ENCODE results near the gene SUGCT.

The SUGCT gene

GRCh38 chr7:40879941-40880543, 745.2 kb downstream of the SUGCT start:
- Histone ChIP-seq H3K9me3 (ENCODE audit: control insufficient read depth, insufficient read depth, low read depth, low read length) (no peaks in the 10 kb centered on the region), H3K4me3 (ENCODE audit: low read depth, low read length) (no peak overlapping the region), H3K36me3 (ENCODE audit: control insufficient read depth in 2 of 2, insufficient read depth in 1 of 2, low read length in 2 of 2) (no peaks in the 10 kb centered on the region), H3K4me1 (ENCODE audit: control insufficient read depth, insufficient read depth, low read length) (no peaks in the 10 kb centered on the region), H3K27ac (ENCODE audit: extremely low read depth, low read depth, low read length) (no peak overlapping the region)
- no peak for TF ChIP-seq PRDM6 (tag by site-specific recombination; IDR thresholded peaks at IDR 0.05)
- no peak for TF ChIP-seq ZNF792 (tag by site-specific recombination; IDR thresholded peaks at IDR 0.05)
- TF ChIP-seq ZNF169 (tag by site-specific recombination; IDR thresholded peaks at IDR 0.05), result no peak
- no peak for TF ChIP-seq ZNF558 (tag by site-specific recombination; IDR thresholded peaks at IDR 0.05)
- no peak for TF ChIP-seq ZNF341 (tag by site-specific recombination; IDR thresholded peaks at IDR 0.05; ENCODE audit: low read depth)
- no peak for TF ChIP-seq ZNF280D (tag by site-specific recombination; IDR thresholded peaks at IDR 0.05)
- no peak for TF ChIP-seq TSHZ1 (tag by site-specific recombination; IDR thresholded peaks at IDR 0.05; ENCODE audit: borderline replicate concordance)
- no peak for TF ChIP-seq ZBTB49 (tag by site-specific recombination; IDR thresholded peaks at IDR 0.05; ENCODE audit: low read depth)
- TF ChIP-seq ZNF610 (tag by site-specific recombination; IDR thresholded peaks at IDR 0.05; ENCODE audit: borderline replicate concordance), result no peak
- no peak for TF ChIP-seq BCL6B (tag by site-specific recombination; IDR thresholded peaks at IDR 0.05)
- TF ChIP-seq ZNF621 (tag by site-specific recombination; IDR thresholded peaks at IDR 0.05), result no peak
- no peak for TF ChIP-seq ZNF624 (tag by site-specific recombination; IDR thresholded peaks at IDR 0.05)
- POLR2A ChIA-PET, result no interaction called here
- CTCF ChIA-PET, result no interaction called here

GRCh38 chr7:40880581-40880980, 745.8 kb downstream of the SUGCT start:
- H3K36me3 ChIP-seq (ENCODE audit: control insufficient read depth in 2 of 2, insufficient read depth in 1 of 2, low read length in 2 of 2), result no peaks in the 10 kb centered on the region
- no peaks in the 10 kb centered on the region for H3K4me1 ChIP-seq (ENCODE audit: control insufficient read depth, insufficient read depth, low read length)
- ChIA-PET CTCF (no interaction called here), POLR2A (no interaction called here)
- H3K27ac ChIP-seq (ENCODE audit: extremely low read depth, low read depth, low read length), result no peak overlapping the region
- no peak overlapping the region for H3K4me3 ChIP-seq (ENCODE audit: low read depth, low read length)
- no peaks in the 10 kb centered on the region for H3K9me3 ChIP-seq (ENCODE audit: control insufficient read depth, insufficient read depth, low read depth, low read length)
- TF ChIP-seq ZNF416 (tag by site-specific recombination; IDR thresholded peaks at IDR 0.05), result no peak
- no peak for TF ChIP-seq OVOL3 (tag by site-specific recombination; IDR thresholded peaks at IDR 0.05)
- no peak for TF ChIP-seq ZNF121 (tag by site-specific recombination; IDR thresholded peaks at IDR 0.05)
- TF ChIP-seq ZFP37 (tag by site-specific recombination; IDR thresholded peaks at IDR 0.05), result no peak
- TF ChIP-seq HOXA7 (CRISPR knock-in tag; IDR thresholded peaks at IDR 0.05; ENCODE audit: borderline replicate concordance), result no peak
- TF ChIP-seq ZNF394 (tag by site-specific recombination; IDR thresholded peaks at IDR 0.05; ENCODE audit: borderline replicate concordance), result no peak
- TF ChIP-seq PRDM4 (tag by site-specific recombination; IDR thresholded peaks at IDR 0.05), result no peak

Data from HEK293 (cell line).